GM19395 (cell line): Measurements from ENCODE around the gene ANKS1B.
A peak's percentile ranks its signal among the peaks of the same experiment; 100 is the strongest.

Source experiments
- ATAC-seq: cut with Tn5 transposase; IDR thresholded peaks from one replicate; pipeline ENCODE4 v1.9.1; 2021; ENCODE audit warnings: mild to moderate bottlenecking, moderate library complexity; ENCODE audit not compliant: unreplicated experiment

The ANKS1B gene

DNA sequence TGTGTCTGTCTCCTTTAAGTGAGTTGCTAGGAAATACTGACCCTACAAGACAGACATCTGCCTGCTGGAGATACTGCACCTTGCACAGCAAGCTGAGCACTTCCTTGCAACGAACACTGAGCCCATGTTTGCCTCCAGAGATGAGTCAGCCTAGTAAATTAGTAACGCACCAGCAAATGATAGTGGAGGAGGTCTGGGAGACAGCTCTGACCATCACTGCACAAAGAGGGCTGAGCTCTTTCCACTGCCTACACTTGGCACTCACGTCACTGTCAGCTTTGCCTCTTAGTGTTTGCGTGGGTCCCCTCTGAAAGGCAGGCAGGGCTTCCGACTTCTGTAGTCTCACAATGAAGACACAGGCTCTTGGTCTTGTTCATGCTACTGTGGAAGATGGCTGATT, 1230.6 kb downstream of the ANKS1B start:
- peak; percentile 99 for ATAC-seq

GRCh38 chr12:98752726-98753125, 1232.0 kb downstream of the ANKS1B start:
- no peak for ATAC-seq

DNA sequence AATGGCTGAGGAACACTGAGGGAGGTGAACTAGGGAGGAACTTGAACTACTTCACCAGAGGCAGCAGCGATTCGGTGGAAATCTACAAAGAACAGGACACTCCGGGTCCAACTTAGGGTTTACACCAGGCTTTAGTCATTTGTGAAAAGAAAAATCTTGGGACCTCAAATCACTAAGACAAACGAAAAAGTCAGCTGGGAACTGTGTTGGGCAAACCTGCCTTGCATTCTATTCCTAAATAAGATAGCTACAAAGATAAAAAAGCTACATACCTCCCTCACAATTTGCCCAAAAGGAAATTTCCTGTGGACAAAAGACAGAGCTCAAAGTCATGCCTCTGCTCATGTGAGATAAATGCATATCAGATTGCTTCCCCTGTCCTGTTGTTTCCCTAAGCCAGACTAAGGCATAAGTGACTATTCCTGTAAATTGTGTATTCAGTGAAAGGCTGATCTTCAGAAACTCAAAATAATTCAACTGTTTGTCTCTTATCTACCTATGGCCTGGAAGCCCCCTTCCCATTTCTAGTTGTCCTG, 1233.1 kb downstream of the ANKS1B start:
- no peak for ATAC-seq

DNA sequence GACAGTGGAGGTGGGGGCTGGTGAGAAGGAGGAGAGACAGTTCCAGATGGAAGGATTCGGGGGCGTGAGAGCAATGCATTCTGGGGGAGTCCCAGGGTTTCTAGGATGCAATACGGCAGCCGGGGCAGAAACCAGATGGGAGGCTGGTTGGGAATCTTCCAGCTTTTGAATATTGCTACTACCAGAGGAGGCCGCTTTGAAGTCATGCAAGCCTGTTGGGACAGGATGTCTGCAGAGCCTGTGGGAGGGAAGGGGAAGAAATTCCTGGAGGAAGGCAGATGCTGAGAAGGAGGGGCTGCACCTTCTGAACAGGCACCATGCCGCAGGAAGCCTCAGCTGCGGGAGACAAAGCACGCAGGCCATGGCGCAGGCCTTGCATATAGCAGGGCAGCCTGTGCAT, 1234.2 kb downstream of the ANKS1B start:
- ATAC-seq = no peak

GRCh38 chr12:98748463-98748862, 1236.3 kb downstream of the ANKS1B start:
- no peak for ATAC-seq

GRCh38 chr12:98745578-98746391, 1239.0 kb downstream of the ANKS1B start:
- peak; percentile 67 for ATAC-seq

DNA sequence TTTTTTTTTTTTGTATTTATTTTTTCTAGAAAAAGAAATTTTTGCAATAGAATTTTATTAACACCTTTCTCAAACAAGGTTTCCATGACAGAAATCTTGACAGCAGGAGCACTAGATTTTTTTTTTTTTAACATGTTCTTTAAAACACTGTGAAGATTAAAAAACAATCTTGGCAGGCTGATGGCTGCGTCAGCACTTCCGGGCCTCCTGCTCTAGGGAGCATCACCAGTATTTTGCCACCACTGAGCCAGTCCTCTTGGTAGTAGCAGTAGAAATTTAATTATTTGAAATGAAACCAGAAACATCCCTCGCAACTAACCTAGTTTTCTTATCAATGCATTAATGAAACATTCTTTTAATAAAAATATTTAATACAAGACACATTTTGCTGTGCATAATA, 1240.1 kb downstream of the ANKS1B start:
- no peak for ATAC-seq

DNA sequence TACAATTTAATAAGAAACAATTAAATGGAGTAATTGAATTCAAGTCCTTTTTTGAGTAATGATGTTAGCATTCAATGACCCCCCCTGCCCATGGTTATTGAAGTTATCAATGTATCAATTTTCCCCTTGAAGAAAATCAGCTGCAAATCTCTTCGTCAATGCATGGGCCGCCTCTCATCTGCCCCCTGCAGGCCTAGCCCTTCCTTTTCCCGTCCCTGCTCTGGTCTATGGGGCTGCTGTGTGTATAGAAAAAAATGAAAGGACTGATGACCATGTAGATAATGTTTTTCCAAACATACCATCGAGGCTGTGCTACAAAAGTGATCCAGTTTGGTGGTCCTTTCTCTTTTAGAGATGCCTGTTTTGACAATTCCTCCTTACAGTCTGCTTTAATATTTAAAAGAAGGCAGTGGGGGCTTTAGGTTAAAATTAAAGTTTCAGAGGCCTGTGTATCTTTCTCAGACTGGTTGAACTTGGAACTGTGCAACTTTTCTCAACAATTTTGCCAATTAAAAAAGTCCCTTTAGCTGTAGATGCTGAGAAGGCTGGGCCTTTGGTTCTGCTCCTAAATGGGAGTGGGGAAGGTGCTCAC, 1241.3 kb downstream of the ANKS1B start:
- ATAC-seq = no peak

GRCh38 chr12:98741556-98742265, 1243.0 kb downstream of the ANKS1B start:
- no peak for ATAC-seq

DNA sequence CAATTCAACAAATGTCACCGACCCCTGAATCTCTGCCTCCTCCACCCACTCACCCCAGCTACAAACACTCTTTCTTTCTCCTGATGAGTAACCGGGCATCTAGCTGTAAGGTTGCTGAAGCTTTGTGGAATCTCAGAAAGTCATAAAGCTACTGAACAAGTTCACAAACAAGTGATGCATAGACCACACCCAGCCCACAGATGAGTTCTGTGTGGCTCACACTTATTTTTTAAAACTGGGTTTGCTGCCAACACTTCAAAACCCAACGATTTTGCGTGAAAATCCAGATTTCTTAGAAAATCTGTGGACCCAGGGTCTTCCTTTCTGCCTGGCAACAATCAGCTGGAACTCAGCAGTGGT, 1243.6 kb downstream of the ANKS1B start:
- no peak for ATAC-seq

DNA sequence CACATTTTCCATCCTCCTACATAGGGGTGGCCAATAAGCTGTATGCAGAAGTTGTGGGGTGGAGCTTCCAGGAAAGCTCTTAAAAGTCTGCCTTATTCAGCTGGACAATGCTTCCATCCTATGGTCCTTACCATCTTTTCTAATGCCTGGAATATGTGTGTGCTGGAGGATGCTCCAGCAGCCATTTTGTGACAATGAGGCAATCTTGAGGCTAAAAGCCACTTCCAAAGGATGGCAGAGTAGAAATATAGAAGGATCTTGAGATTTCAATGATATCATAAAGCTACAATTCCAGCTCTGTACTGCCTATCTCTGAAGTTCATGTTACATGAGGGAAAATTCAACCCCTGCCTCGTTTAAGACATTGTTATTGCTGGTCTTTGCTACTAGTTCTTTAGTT, 1244.0 kb downstream of the ANKS1B start:
- no peak for ATAC-seq

GRCh38 chr12:98738539-98738938, 1246.2 kb downstream of the ANKS1B start:
- no peak for ATAC-seq

- no peak for ATAC-seq
These were observed 1246.7 kb downstream of the ANKS1B start for GRCh38 chr12:98738002-98738401.

- no peak for ATAC-seq
These were observed 1247.4 kb downstream of the ANKS1B start for GRCh38 chr12:98737322-98737712.

DNA sequence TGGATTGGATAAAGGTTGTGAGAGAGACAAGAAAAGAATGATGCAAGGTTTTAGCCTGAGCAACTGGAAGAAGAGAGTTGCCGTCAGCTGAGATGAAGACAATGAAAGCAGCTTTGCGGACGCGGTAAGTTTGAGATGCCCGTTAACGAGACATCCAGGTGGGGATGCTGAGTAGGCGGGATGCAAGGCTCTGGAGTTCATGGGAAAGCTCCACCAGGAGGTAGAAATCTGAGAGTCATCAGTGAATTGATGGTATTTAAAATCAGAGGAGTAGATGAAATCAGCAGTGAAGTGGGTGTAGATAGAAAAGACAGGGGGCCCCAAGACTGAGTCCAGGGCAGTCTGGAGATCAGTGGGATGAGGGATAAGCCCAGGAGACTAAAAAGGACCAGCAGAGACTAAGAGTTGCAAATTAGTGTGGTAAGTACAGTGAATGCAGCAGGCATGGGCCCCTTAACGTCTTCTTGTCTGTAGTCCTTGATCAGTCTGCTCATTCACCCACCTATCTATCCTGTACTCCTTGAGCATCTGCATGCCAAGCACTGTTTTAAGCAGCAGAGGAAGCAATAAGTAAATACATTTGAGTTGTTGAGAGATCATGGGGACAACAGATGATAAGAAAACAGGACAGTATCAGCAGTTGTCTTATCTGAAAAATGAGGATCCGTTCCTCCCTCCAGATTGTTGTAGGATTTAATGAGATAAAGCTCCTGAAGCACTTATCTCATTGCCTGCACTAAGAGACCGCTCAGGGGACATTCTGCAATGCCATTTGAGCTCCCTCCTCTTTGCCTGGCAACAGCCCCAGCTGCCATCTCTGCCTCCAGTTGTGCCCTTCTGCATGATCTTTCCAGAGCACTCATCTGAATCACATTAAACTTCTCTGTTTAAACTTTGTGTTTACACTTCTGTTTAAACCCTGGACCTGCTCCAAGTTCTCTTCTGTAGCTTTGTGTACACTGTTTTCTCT, 1248.1 kb downstream of the ANKS1B start:
- no peak for ATAC-seq

DNA sequence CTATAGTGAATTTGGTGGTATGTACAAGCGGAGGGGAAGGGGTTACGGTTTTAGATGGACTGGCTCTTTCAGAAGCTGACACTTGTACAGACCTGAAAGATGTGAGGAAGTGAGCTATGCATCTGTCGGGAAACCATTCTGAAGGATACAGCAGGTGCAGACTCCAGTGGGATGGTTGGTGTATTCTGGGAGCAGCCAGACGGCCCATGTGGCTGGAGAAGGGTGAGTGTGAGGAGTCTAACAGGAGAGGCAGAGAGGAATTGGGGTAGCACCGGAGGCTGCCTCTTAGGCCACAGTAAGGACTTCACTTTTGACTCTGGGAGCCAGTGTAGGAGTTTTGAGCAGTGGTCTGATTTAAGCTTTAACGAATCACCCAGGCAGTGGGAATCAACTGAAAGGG, 1248.9 kb downstream of the ANKS1B start:
- no peak for ATAC-seq

- ATAC-seq = no peak
These were observed 1250.9 kb downstream of the ANKS1B start for GRCh38 chr12:98733667-98734350.

- no peak for ATAC-seq
These were observed 1254.3 kb downstream of the ANKS1B start for GRCh38 chr12:98730412-98730811.

DNA sequence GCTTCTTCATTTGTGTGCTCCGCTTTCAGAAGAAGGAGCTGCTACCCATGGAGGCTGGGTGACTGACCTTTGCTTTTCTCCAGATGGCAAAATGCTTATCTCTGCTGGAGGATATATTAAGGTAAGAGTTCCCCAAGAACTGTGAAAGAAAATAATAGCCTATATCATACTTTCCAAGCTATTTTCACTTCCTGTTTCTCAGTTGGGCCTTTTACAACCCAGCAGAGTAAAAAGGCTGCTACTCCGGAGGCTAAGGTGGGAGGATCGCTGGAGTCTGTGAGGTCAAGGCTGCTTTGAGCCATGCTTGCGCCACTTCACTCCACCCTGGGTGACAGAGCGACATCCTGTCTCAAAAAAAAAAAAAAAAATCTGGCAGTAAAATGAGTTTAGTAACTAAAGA, 1257.5 kb downstream of the ANKS1B start:
- no peak for ATAC-seq
